Prostate gland (tissue), 2 donors: Measurements from ENCODE around the gene OR7A10.

Source experiments
- CTCF ChIP-seq, 4 experiments: fragments of 200-600 bp in 2 of 4; fragments of 450-650 bp in 2 of 4; sonication (generic) in 2 of 4; IDR thresholded peaks; 1 replicate in 3 of 4; 2 replicates in 1 of 4; pipeline ENCODE4 v1.5.1; 2016 to 2019; ENCODE audit warnings: antibody characterized with exemption in 4 of 4, mild to moderate bottlenecking in 2 of 4, moderate library complexity in 2 of 4
- POLR2A ChIP-seq: fragments of 450-650 bp; IDR thresholded peaks from one replicate; pipeline ENCODE4 v1.6.1; 2016; ENCODE audit warnings: antibody characterized with exemption, mild to moderate bottlenecking
- POLR2AphosphoS5 ChIP-seq: sonication (generic); formaldehyde crosslinking; IDR thresholded peaks from one replicate; pipeline ENCODE4 v1.6.1; 2017; ENCODE audit warnings: antibody characterized with exemption

GRCh38 chr19:14804765-14805164, 44.0 kb downstream of the OR7A10 start:
- TF ChIP-seq CTCF (IDR thresholded peaks at IDR 0.05): no peak
- no peak for TF ChIP-seq POLR2A
- no peak for TF ChIP-seq POLR2AphosphoS5
